Cardiac muscle cell (in vitro differentiated cells and primary cell): ENCODE results near the gene CACNA1H. TPM values are rescaled to one million over a fixed set of nuclear protein-coding genes. Genes with fewer than 3 reads are reported as not detected.

Source experiments
- DNase-seq, 2 donors: peaks; one replicate each; pipeline versions ENCODE4 v3.0.0 to v3.0.0-alpha.2; 2010 to 2017; ENCODE audit warnings: low read depth in 1 of 2, low spot score in 1 of 2
- H3K27ac ChIP-seq: fragments of 200-600 bp; sonication (generic); 2 replicates; pipeline ENCODE4 v1.5.1; 2016
- H3K27me3 ChIP-seq: fragments of 200-600 bp; sonication (generic); 2 replicates; pipeline ENCODE4 v1.6.0; 2016; ENCODE audit warnings: control low read depth
- H3K36me3 ChIP-seq: fragments of 200-600 bp; sonication (generic); 2 replicates; pipeline ENCODE4 v1.5.1; 2016; ENCODE audit warnings: control low read depth
- H3K4me1 ChIP-seq: fragments of 200-600 bp; sonication (generic); 2 replicates; pipeline ENCODE4 v1.8.1; 2017; ENCODE audit warnings: low read depth, mild to moderate bottlenecking, mixed run types
- H3K4me3 ChIP-seq: fragments of 200-600 bp; sonication (generic); 2 replicates; pipeline ENCODE4 v1.5.1; 2016; ENCODE audit warnings: mild to moderate bottlenecking
- H3K9me3 ChIP-seq: fragments of 200-600 bp; sonication (generic); 2 replicates; pipeline ENCODE4 v1.5.1; 2017; ENCODE audit warnings: low read depth, mild to moderate bottlenecking, control low read depth
- polyA plus RNA-seq: library from polyadenylated mRNA; unstranded; fragments of >200 nt; fragmentation: Nextera tagmentation; extraction: Ambion mirVana; gene quantifications from 2 replicates; pipeline ENCODE4 v1.2.1, GENCODE V29; 2016
- total RNA-seq: library from RNA; depleted of rRNA; stranded (reverse); fragments of >200 nt; gene quantifications from 2 replicates; pipeline ENCODE4 v1.2.3, GENCODE V29; 2016
- TF ChIP-seq, protein P1 (sequence below): IDR thresholded peaks from 2 replicates; pipeline ENCODE4 v1.5.1; 2012; ENCODE audit warnings: low read depth, mild to moderate bottlenecking, low read length

CACNA1H gene
- total and polyA plus RNA-seq, 2 experiments from 2014 or later, result 8.9 to 66.1 TPM

DNA sequence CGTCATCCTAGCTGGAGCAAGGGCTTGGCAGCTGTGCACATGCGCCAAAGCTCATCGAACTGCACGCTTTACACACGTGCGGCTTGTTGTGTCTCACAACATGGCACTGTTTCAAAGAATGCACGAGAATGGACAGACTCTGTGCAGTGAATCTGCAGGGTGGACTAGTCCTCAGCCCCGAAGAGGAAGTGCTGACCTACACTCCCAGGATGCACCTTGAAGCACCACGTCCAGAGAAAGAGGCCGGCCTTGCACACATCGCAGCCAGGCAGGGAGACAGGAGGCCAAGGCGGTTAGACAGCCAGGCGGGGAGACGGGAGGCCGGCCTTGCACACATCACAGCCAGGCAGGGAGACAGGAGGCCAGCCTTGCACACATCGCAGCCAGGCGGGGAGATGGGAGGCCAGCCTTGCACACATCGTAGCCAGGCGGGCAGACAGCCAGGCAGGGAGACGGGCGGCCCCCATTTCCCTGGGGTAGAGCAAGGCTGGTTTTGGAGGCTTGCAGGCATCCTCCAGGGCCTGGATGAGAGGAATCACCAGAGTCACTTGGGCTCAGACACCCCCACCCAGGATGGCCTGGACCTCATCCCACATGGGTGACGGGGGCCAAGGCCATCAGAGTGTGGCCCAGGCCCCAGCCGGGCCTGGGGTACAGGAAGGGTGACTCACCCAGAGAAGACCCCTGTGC lies 9.0 kb upstream of the CACNA1H start:
- TF ChIP-seq, protein P1, sequence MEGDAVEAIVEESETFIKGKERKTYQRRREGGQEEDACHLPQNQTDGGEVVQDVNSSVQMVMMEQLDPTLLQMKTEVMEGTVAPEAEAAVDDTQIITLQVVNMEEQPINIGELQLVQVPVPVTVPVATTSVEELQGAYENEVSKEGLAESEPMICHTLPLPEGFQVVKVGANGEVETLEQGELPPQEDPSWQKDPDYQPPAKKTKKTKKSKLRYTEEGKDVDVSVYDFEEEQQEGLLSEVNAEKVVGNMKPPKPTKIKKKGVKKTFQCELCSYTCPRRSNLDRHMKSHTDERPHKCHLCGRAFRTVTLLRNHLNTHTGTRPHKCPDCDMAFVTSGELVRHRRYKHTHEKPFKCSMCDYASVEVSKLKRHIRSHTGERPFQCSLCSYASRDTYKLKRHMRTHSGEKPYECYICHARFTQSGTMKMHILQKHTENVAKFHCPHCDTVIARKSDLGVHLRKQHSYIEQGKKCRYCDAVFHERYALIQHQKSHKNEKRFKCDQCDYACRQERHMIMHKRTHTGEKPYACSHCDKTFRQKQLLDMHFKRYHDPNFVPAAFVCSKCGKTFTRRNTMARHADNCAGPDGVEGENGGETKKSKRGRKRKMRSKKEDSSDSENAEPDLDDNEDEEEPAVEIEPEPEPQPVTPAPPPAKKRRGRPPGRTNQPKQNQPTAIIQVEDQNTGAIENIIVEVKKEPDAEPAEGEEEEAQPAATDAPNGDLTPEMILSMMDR, result no peak
- H3K27ac ChIP-seq, result no peak overlapping the region
- no peak for DNase-seq
- H3K9me3 ChIP-seq, result no peaks in the 10 kb centered on the region
- no peaks in the 10 kb centered on the region for H3K4me1 ChIP-seq
- no peak overlapping the region for H3K4me3 ChIP-seq
- no peaks in the 10 kb centered on the region for H3K27me3 ChIP-seq
- no peaks in the 10 kb centered on the region for H3K36me3 ChIP-seq

DNA sequence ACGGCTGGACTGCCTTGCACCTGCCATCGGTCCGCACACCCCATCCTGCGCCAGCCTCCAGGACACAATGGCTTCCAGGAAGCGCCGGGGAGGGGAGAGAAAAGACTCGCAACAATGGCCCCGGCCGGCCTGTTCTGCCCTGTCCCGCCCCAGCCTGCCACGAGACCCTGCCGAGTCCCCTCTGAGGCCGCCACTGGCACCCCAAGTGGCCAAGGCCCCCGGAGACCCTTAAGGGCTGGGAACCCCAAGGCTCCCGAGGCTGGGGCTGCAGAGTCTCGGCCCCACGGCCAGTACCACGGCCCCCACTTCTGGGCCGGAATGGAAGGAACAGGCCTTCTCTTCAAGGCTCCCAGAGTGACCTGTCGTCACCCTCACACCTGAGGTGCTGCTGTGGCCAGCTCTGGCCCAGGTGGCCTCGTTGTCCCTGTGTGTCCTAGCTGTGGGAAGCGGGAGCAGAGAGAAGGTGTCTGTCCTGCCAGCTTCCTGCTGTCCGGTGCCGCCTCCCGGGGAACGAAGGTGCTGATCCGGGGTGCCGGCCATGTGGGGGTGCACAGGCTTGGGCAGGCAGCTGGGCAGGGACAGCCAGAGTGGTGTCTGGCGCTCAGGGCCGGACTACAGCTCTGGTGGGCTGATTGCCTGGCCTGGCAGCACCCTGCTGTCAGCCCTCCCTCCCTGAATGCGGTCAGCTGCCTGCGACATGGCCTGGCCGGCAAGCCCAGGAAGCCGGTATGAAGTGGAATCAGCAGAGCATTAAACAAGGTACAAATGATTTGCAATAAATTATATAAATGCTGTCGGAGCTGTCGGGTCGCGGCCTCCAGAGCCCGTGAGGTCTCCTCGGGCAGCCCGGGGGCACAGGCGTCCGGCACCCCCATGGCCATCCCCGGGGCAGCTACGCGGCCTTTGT lies 8.2 kb upstream of the CACNA1H start:
- Histone ChIP-seq H3K4me3 (no peak overlapping the region), H3K9me3 (no peaks in the 10 kb centered on the region), H3K27me3 (no peaks in the 10 kb centered on the region), H3K27ac (no peak overlapping the region), H3K4me1 (no peaks in the 10 kb centered on the region), H3K36me3 (no peaks in the 10 kb centered on the region)
- TF ChIP-seq, protein P1, result no peak
- no peak for DNase-seq

DNA sequence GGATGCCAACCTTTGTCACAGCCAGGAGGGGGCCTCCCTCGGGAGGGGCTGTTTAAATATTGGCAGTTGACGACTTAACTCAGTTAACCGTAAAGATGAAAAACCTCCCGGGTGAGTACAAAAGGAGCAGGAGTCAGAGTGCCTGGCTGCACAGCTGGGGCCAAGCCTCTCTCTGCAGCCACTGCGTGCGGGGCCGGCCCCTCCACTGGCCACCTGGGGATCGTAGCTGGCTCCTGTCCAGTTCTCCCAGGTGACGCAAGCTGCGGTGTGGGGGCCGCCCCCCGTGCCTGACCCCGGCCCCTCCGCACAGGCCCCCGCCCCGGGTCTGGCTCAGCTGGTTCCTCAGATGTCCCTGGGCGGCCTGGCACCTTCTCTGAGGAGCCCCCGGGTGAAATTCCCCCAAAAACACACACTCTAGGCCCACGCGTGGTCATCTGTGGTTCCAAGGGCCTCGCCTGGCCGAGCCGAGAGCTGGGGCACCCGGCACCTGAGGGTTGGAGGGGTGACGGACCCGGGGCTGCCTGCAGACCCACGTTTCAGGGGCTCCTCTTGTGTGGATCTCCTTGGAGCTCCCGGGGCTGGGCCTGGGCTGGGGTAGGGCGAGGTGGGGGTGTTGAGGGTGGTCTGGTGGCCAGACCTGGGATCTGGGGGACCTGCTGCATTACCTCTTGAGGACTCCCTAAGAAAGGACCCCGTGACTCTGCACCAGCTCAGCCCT lies 7.4 kb upstream of the CACNA1H start:
- no peaks in the 10 kb centered on the region for H3K9me3 ChIP-seq
- no peak overlapping the region for H3K4me3 ChIP-seq
- no peaks in the 10 kb centered on the region for H3K36me3 ChIP-seq
- no peak overlapping the region for H3K27ac ChIP-seq
- H3K4me1 ChIP-seq, result no peaks in the 10 kb centered on the region
- no peaks in the 10 kb centered on the region for H3K27me3 ChIP-seq
- TF ChIP-seq, protein P1, result no peak
- DNase-seq, result no peak

DNA sequence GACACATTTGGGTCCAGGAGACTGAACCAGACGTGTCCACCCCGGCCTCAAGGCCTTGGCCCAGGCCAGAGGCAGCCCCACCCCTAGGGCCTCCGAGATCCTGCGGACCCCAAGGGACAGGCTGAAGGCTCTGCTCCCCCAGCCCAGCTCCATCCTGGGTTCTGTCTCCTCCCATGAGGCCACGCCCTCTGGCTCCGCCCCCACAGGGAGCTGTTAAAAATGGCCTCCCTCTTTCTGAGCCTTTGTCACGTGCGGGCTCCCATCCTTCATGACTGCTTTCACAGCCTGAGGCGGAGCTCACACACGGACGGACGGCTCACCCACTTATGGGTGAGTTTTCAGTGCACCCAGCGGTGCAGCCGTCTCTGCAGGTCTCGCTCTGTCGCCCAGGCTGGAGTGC lies 6.5 kb upstream of the CACNA1H start:
- no peak overlapping the region for H3K27ac ChIP-seq
- H3K4me1 ChIP-seq, result no peaks in the 10 kb centered on the region
- no peaks in the 10 kb centered on the region for H3K27me3 ChIP-seq
- TF ChIP-seq, protein P1, result no peak
- H3K36me3 ChIP-seq, result no peaks in the 10 kb centered on the region
- no peak for DNase-seq
- no peak overlapping the region for H3K4me3 ChIP-seq
- no peaks in the 10 kb centered on the region for H3K9me3 ChIP-seq

DNA sequence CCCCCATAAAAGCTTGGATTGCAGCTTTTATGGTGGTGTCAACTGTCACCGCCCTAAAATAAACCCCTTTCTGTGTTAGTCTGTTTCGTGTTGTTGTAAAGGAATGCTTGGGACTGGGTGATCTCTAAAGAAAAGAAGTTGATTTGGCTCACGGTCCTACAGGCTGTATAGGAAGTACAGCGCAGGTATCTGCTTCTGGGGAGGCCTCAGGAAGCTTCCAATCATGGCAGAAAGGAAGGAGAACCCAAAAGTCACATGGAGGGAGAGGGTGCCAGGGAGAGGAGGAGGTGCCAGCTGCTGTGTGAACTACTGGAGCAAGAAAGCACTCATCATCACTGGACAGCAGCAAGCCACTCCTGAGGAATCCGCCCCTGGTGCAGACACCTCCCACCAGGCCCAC lies 5.9 kb upstream of the CACNA1H start:
- no peak overlapping the region for H3K4me3 ChIP-seq
- H3K36me3 ChIP-seq, result no peaks in the 10 kb centered on the region
- TF ChIP-seq, protein P1, result no peak
- no peaks in the 10 kb centered on the region for H3K9me3 ChIP-seq
- H3K4me1 ChIP-seq, result peaks cover 3% of the 10 kb centered on the region
- DNase-seq, result no peak
- no peaks in the 10 kb centered on the region for H3K27me3 ChIP-seq
- no peak overlapping the region for H3K27ac ChIP-seq
